ENCODE measurements around the gene CALR. TPM values are rescaled to one million over a fixed set of nuclear protein-coding genes. Genes with fewer than 3 reads are reported as not detected.
A peak's percentile ranks its signal among the peaks of the same experiment; 100 is the strongest.

Gene CALR
- total and polyA plus RNA-seq, 7 donors, result 124 to 273 (median 170) TPM

GRCh38 chr19:12944104-12944674, 5.8 kb downstream of the CALR start:
- no peak for DNase-seq
- Histone ChIP-seq H3K4me3 (no peak overlapping the region), H3K27ac (peak overlapping the region; percentile 98), H3K27me3 (ENCODE audit: insufficient read depth in 3 of 3, low read length in 2 of 3) (no peaks in the 10 kb centered on the region), H3K9me3 (no peaks in the 10 kb centered on the region), H3K4me1 (peaks cover 44% of the 10 kb centered on the region), H3K36me3 (ENCODE audit: insufficient read depth in 1 of 2, low read depth in 1 of 2) (peaks cover 21 to 76% of the 10 kb centered on the region in 2 donors)
- WGBS, 3 donors, result 63 to 76% (median 65%) methylated on average over 2 of the region's 2 CpGs
- no peak for ATAC-seq
- intact Hi-C loops (cut with DNase I), result no loop called here
- no peak for TF ChIP-seq CTCF (IDR thresholded peaks at IDR 0.05)

GRCh38 chr19:12945479-12946091, 7.2 kb downstream of the CALR start, which contains the start of gene RAD23A:
RAD23A (plus strand) TSS chr19:12945862; CDS start chr19:12945949, 87 bp downstream.
- Histone ChIP-seq H3K4me1 (peaks cover 42% of the 10 kb centered on the region), H3K36me3 (ENCODE audit: insufficient read depth in 1 of 2, low read depth in 1 of 2) (peaks cover 13 to 76% of the 10 kb centered on the region in 2 donors), H3K9me3 (no peaks in the 10 kb centered on the region), H3K27ac (peak within 1 kb of the TSS; percentile 98), H3K4me3 (peak within 1 kb of the TSS; percentile 90), H3K27me3 (ENCODE audit: insufficient read depth in 3 of 3, low read length in 2 of 3) (no peaks in the 10 kb centered on the region)
- no peak for TF ChIP-seq CTCF (IDR thresholded peaks at IDR 0.05)
- DNase-seq (peak; percentile 99 to 100), ATAC-seq (peak; percentile 90 to 91 (median 91))
- 1% methylated on average over 48 to 62 of the region's 62 CpGs for WGBS, 3 donors
- intact Hi-C loops (cut with DNase I), result no loop called here

GRCh38 chr19:12946092-12946721, 7.8 kb downstream of the CALR start:
- peak; percentile 79 to 93 for DNase-seq
- Histone ChIP-seq H3K36me3 (ENCODE audit: insufficient read depth in 1 of 2, low read depth in 1 of 2) (peaks cover 10 to 76% of the 10 kb centered on the region in 2 donors), H3K27me3 (ENCODE audit: insufficient read depth in 3 of 3, low read length in 2 of 3) (no peaks in the 10 kb centered on the region), H3K27ac (peak overlapping the region; percentile 98), H3K9me3 (no peaks in the 10 kb centered on the region), H3K4me3 (peak overlapping the region; percentile 90), H3K4me1 (peaks cover 42% of the 10 kb centered on the region)
- no peak for TF ChIP-seq CTCF (IDR thresholded peaks at IDR 0.05)
- peak; percentile 84 to 90 (median 88) for ATAC-seq
- intact Hi-C loops (cut with DNase I), result no loop called here
- WGBS, 3 donors, result 1% methylated on average over 38 to 40 of the region's 40 CpGs

- no peaks in the 10 kb centered on the region for H3K9me3 ChIP-seq
- intact Hi-C loops (cut with DNase I), result no loop called here
- peaks cover 47% of the 10 kb centered on the region for H3K4me1 ChIP-seq
- ATAC-seq (no peak), DNase-seq (no peak)
- no peaks in the 10 kb centered on the region for H3K27me3 ChIP-seq (ENCODE audit: insufficient read depth in 3 of 3, low read length in 2 of 3)
- H3K36me3 ChIP-seq (ENCODE audit: insufficient read depth in 1 of 2, low read depth in 1 of 2), result peaks cover 12 to 76% of the 10 kb centered on the region in 2 donors
- WGBS, 3 donors, result 45 to 51% (median 47%) methylated on average over 14 of the region's 14 CpGs
- peak overlapping the region; percentile 98 for H3K27ac ChIP-seq
- H3K4me3 ChIP-seq, result peak overlapping the region; percentile 90
- TF ChIP-seq CTCF (IDR thresholded peaks at IDR 0.05), result no peak
Measured at GRCh38 chr19:12946731-12947496, 8.5 kb downstream of the CALR start.
